Calu3 (cell line): ENCODE measurements around the gene MYO18B. TPM values are rescaled to one million over a fixed set of nuclear protein-coding genes. Genes with fewer than 3 reads are reported as not detected.

Experiments used
- BruUV-seq: library from RNA; stranded (reverse); fragments of 400-500 nt; replicated peaks from 2 replicates; lab custom pipeline; 2021; lab: Mats Ljungman, UMichigan
- CTCF ChIA-PET: fragments of 300-600 bp; sonication (Branson Sonifier 250); formaldehyde crosslinking; loops from one replicate; lab custom pipeline; 2022; ENCODE audit warnings: antibody characterized with exemption; lab: Charles Lee
- DNase-seq: peaks from one replicate; pipeline ENCODE4 v3.0.0; 2022
- H3K27ac Mint-ChIP-seq: one replicate; pipeline ENCODE4 v1.8.0; 2022; ENCODE audit warnings: mixed read lengths; ENCODE audit not compliant: unreplicated experiment
- H3K27me3 Mint-ChIP-seq: one replicate; pipeline ENCODE4 v1.8.0; 2022; ENCODE audit warnings: mixed read lengths; ENCODE audit not compliant: unreplicated experiment
- H3K36me3 Mint-ChIP-seq: one replicate; pipeline ENCODE4 v1.8.0; 2022; ENCODE audit warnings: mild to moderate bottlenecking, moderate library complexity, mixed read lengths; ENCODE audit not compliant: insufficient read depth, unreplicated experiment
- H3K4me1 Mint-ChIP-seq: one replicate; pipeline ENCODE4 v1.8.0; 2022; ENCODE audit warnings: mild to moderate bottlenecking, low read depth, mixed read lengths; ENCODE audit not compliant: unreplicated experiment
- H3K4me3 Mint-ChIP-seq: one replicate; pipeline ENCODE4 v1.8.0; 2022; ENCODE audit warnings: mild to moderate bottlenecking, low read depth, moderate library complexity, mixed read lengths; ENCODE audit not compliant: unreplicated experiment
- H3K9me3 Mint-ChIP-seq: one replicate; pipeline ENCODE4 v1.8.0; 2022; ENCODE audit warnings: low read depth, mixed read lengths; ENCODE audit not compliant: unreplicated experiment
- intact Hi-C: fragments of 100-400 bp; cut with micrococcal nuclease; formaldehyde crosslinking; loops from one replicate; pipeline ENCODE4 v1.10.0; 2022; ENCODE audit not compliant: unreplicated experiment
- total RNA-seq: library from RNA; stranded (reverse); gene quantifications from 2 replicates; pipeline ENCODE4 v1.2.3, GENCODE V29; 2022
- TF ChIP-seq, protein P1 (sequence below): fragments of 200-600 bp; IDR thresholded peaks from one replicate; pipeline ENCODE4 v1.8.0; 2022; ENCODE audit warnings: antibody characterized with exemption; ENCODE audit not compliant: unreplicated experiment

MYO18B gene
- total RNA-seq, 1 experiment from 2014 or later: 0.59 TPM

- H3K4me3 Mint-ChIP-seq: no peak overlapping the region
- CTCF ChIA-PET: no interaction called here
- H3K27me3 Mint-ChIP-seq: no peaks in the 10 kb centered on the region
- no peak overlapping the region for H3K27ac Mint-ChIP-seq
- TF ChIP-seq, protein P1, sequence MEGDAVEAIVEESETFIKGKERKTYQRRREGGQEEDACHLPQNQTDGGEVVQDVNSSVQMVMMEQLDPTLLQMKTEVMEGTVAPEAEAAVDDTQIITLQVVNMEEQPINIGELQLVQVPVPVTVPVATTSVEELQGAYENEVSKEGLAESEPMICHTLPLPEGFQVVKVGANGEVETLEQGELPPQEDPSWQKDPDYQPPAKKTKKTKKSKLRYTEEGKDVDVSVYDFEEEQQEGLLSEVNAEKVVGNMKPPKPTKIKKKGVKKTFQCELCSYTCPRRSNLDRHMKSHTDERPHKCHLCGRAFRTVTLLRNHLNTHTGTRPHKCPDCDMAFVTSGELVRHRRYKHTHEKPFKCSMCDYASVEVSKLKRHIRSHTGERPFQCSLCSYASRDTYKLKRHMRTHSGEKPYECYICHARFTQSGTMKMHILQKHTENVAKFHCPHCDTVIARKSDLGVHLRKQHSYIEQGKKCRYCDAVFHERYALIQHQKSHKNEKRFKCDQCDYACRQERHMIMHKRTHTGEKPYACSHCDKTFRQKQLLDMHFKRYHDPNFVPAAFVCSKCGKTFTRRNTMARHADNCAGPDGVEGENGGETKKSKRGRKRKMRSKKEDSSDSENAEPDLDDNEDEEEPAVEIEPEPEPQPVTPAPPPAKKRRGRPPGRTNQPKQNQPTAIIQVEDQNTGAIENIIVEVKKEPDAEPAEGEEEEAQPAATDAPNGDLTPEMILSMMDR: no peak
- H3K4me1 Mint-ChIP-seq: peaks cover 26% of the 10 kb centered on the region
- DNase-seq: no peak
- intact Hi-C loops: no loop called here
- H3K9me3 Mint-ChIP-seq: no peaks in the 10 kb centered on the region
- BruUV-seq: no TSS peak
- H3K36me3 Mint-ChIP-seq: peaks cover 9% of the 10 kb centered on the region
Measured at GRCh38 chr22:25742918-25743708, 1.1 kb downstream of the MYO18B start.

DNA sequence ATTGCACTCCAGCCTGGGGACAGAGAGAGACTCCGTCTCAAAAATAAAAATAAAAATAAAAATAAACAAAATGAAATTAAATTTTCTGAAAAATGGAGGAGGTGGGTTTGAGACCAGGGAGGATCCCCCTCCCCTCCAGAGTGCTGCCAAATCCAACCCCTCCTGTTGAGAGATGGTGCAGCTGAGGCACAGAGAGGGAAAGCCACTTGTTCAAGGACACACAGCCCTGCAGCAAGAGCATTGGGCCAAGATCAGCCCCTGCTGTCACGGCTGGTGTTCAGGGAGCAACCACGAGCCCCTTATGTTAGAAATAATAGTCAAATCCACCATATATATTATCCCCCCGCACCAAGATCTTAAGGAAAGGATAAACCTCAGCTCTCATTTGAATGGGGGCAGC, 2.7 kb downstream of the MYO18B start:
- intact Hi-C loops: no loop called here
- peaks cover 9% of the 10 kb centered on the region for H3K36me3 Mint-ChIP-seq
- CTCF ChIA-PET: no interaction called here

GRCh38 chr22:25745341-25746011, 3.5 kb downstream of the MYO18B start:
- CTCF ChIA-PET: interaction anchor here (2.5 kb wide), 1 partner anchor 27 kb away, joined by 10 read pairs; no protein-coding TSS in a partner anchor
- peak overlapping the region; percentile 64 for H3K27ac Mint-ChIP-seq
- peaks cover 48% of the 10 kb centered on the region for H3K4me1 Mint-ChIP-seq
- H3K36me3 Mint-ChIP-seq: peaks cover 9% of the 10 kb centered on the region
- TF ChIP-seq, protein P1: no peak
- H3K9me3 Mint-ChIP-seq: no peaks in the 10 kb centered on the region
- BruUV-seq: no TSS peak
- intact Hi-C loops: no loop called here
- no peaks in the 10 kb centered on the region for H3K27me3 Mint-ChIP-seq
- H3K4me3 Mint-ChIP-seq: no peak overlapping the region
- no peak for DNase-seq

More for the DNA sequence above, 2.7 kb downstream of the MYO18B start:
- peaks cover 40% of the 10 kb centered on the region for H3K4me1 Mint-ChIP-seq
- H3K27me3 Mint-ChIP-seq: no peaks in the 10 kb centered on the region
- DNase-seq: no peak
- no TSS peak for BruUV-seq
- H3K4me3 Mint-ChIP-seq: no peak overlapping the region
- TF ChIP-seq, protein P1: no peak
- no peaks in the 10 kb centered on the region for H3K9me3 Mint-ChIP-seq
- no peak overlapping the region for H3K27ac Mint-ChIP-seq

DNA sequence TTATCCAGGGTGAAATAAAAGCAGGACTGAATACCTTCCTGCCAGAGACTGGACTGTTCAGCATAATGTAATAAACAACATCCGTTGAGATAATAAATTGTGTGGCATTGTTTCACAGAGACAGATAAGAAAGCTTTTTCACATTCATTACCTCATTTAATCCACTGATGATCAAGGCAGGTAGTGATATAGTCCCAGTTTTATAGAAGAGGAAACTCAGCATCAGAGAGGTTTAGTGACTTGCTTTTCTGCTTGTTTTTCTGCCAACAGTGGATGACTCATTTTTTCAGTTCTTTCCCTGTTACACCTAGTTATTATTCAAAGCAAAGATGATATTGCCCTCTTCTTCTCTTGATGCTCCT, 4.0 kb downstream of the MYO18B start:
- Mint-ChIP-seq H3K4me1 (peaks cover 53% of the 10 kb centered on the region), H3K27ac (peak overlapping the region; percentile 64), H3K9me3 (no peaks in the 10 kb centered on the region), H3K4me3 (no peak overlapping the region), H3K36me3 (peaks cover 9% of the 10 kb centered on the region), H3K27me3 (no peaks in the 10 kb centered on the region)
- CTCF ChIA-PET: interaction anchor here (2.5 kb wide), 1 partner anchor 27 kb away, joined by 10 read pairs; no protein-coding TSS in a partner anchor
- intact Hi-C loops: no loop called here
- TF ChIP-seq, protein P1: no peak
- no peak for DNase-seq
- no TSS peak for BruUV-seq
